SJCRH30 (cell line): ENCODE measurements around the gene SDHC. TPM values are rescaled to one million over a fixed set of nuclear protein-coding genes. Genes with fewer than 3 reads are reported as not detected.

Source experiments
- DNase-seq, 2 experiments: peaks; one replicate each; pipeline ENCODE4 v3.0.0-alpha.2; 2015 to 2020
- H3K27ac ChIP-seq: fragments of 250-450 bp; sonication (Bioruptor Pico); 2 replicates; pipeline ENCODE4 v1.5.1; 2020; ENCODE audit warnings: mild to moderate bottlenecking, moderate library complexity
- H3K27me3 ChIP-seq: fragments of 250-450 bp; sonication (Bioruptor Pico); 2 replicates; pipeline ENCODE4 v1.5.1; 2020; ENCODE audit warnings: mild to moderate bottlenecking, moderate library complexity
- H3K36me3 ChIP-seq: fragments of 250-450 bp; sonication (Bioruptor Pico); 2 replicates; pipeline ENCODE4 v1.5.1; 2020; ENCODE audit warnings: mild to moderate bottlenecking, moderate library complexity
- H3K4me1 ChIP-seq: fragments of 250-450 bp; sonication (Bioruptor Pico); 2 replicates; pipeline ENCODE4 v1.5.1; 2020; ENCODE audit warnings: mild to moderate bottlenecking, moderate library complexity
- H3K4me3 ChIP-seq: fragments of 250-450 bp; sonication (Bioruptor Pico); 2 replicates; pipeline ENCODE4 v1.5.1; 2020; ENCODE audit warnings: mild to moderate bottlenecking, moderate library complexity
- H3K9me3 ChIP-seq: fragments of 250-450 bp; sonication (Bioruptor Pico); replicated peaks from 2 replicates; pipeline ENCODE4 v1.5.1; 2020; ENCODE audit warnings: mild to moderate bottlenecking, moderate library complexity
- total RNA-seq: library from RNA; depleted of rRNA; stranded (reverse); fragments of >200 nt; shearing (Covaris generic); gene quantifications from 2 replicates; pipeline ENCODE4 v1.2.3, GENCODE V29; 2014

SDHC gene
- total RNA-seq, 1 experiment from 2014 or later = 61.8 TPM

- Histone ChIP-seq H3K4me3 (no peak overlapping the region), H3K36me3 (peaks cover 23% of the 10 kb centered on the region), H3K27me3 (no peaks in the 10 kb centered on the region), H3K9me3 (no peaks in the 10 kb centered on the region), H3K27ac (no peak overlapping the region), H3K4me1 (no peaks in the 10 kb centered on the region)
- no peak for DNase-seq
Observed at GRCh38 chr1:161342177-161342576, 28.0 kb downstream of the SDHC start.

- Histone ChIP-seq H3K9me3 (no peaks in the 10 kb centered on the region), H3K27me3 (no peaks in the 10 kb centered on the region), H3K27ac (no peak overlapping the region), H3K4me3 (no peak overlapping the region), H3K4me1 (no peaks in the 10 kb centered on the region), H3K36me3 (peaks cover 23% of the 10 kb centered on the region)
- DNase-seq = no peak
Observed at GRCh38 chr1:161342821-161343220, 28.6 kb downstream of the SDHC start.

- H3K4me1 ChIP-seq = no peaks in the 10 kb centered on the region
- H3K4me3 ChIP-seq = no peak overlapping the region
- no peaks in the 10 kb centered on the region for H3K27me3 ChIP-seq
- no peaks in the 10 kb centered on the region; the same call in 1 of the 2 replicates for H3K36me3 ChIP-seq
- no peaks in the 10 kb centered on the region for H3K9me3 ChIP-seq
- DNase-seq = no peak
- no peak overlapping the region for H3K27ac ChIP-seq
Observed at GRCh38 chr1:161350671-161351070, 36.5 kb downstream of the SDHC start.

- no peaks in the 10 kb centered on the region for H3K27me3 ChIP-seq
- no peak for DNase-seq
- H3K27ac ChIP-seq = no peak overlapping the region
- no peaks in the 10 kb centered on the region for H3K9me3 ChIP-seq
- no peaks in the 10 kb centered on the region; the same call in 1 of the 2 replicates for H3K36me3 ChIP-seq
- no peak overlapping the region for H3K4me3 ChIP-seq
- H3K4me1 ChIP-seq = no peaks in the 10 kb centered on the region
Observed at GRCh38 chr1:161351482-161351881, 37.3 kb downstream of the SDHC start.

GRCh38 chr1:161357073-161357472 is 42.9 kb downstream of the SDHC start:
- Histone ChIP-seq H3K4me3 (no peak overlapping the region), H3K27ac (no peak overlapping the region), H3K4me1 (no peaks in the 10 kb centered on the region), H3K27me3 (no peaks in the 10 kb centered on the region), H3K9me3 (no peaks in the 10 kb centered on the region), H3K36me3 (no peaks in the 10 kb centered on the region)
- DNase-seq = no peak

- Histone ChIP-seq H3K4me3 (no peak overlapping the region), H3K27ac (no peak overlapping the region), H3K36me3 (peaks cover 3% of the 10 kb centered on the region), H3K9me3 (no peaks in the 10 kb centered on the region), H3K4me1 (no peaks in the 10 kb centered on the region), H3K27me3 (no peaks in the 10 kb centered on the region)
- no peak for DNase-seq
Observed at GRCh38 chr1:161359291-161359690, 45.1 kb downstream of the SDHC start.

GRCh38 chr1:161364332-161364731 is 50.2 kb downstream of the SDHC start:
- no peak overlapping the region for H3K4me3 ChIP-seq
- H3K27ac ChIP-seq = no peak overlapping the region
- no peaks in the 10 kb centered on the region for H3K9me3 ChIP-seq

GRCh38 chr1:161365207-161365606 is 51.0 kb downstream of the SDHC start:
- peaks cover 9% of the 10 kb centered on the region for H3K36me3 ChIP-seq
- no peak overlapping the region for H3K4me3 ChIP-seq
- no peak overlapping the region for H3K27ac ChIP-seq
- no peaks in the 10 kb centered on the region for H3K9me3 ChIP-seq
- H3K4me1 ChIP-seq = no peaks in the 10 kb centered on the region
- H3K27me3 ChIP-seq = no peaks in the 10 kb centered on the region
- DNase-seq = no peak

More at GRCh38 chr1:161364332-161364731, 50.2 kb downstream of the SDHC start:
- DNase-seq = no peak
- Histone ChIP-seq H3K4me1 (no peaks in the 10 kb centered on the region), H3K27me3 (no peaks in the 10 kb centered on the region), H3K36me3 (peaks cover 9% of the 10 kb centered on the region)

GRCh38 chr1:161367684-161368400 is 53.7 kb downstream of the SDHC start, which contains the start of gene CFAP126:
Gene CFAP126, minus strand, starts transcription at chr1:161367876. Its CDS starts 8 bp downstream, at chr1:161367868.
- Histone ChIP-seq H3K9me3 (no peaks in the 10 kb centered on the region), H3K27ac (no peak within 1 kb of the TSS), H3K4me1 (no peaks in the 10 kb centered on the region), H3K36me3 (peaks cover 9% of the 10 kb centered on the region), H3K27me3 (no peaks in the 10 kb centered on the region), H3K4me3 (no peak within 1 kb of the TSS)
- DNase-seq = peak; percentile 11 to 27

- no peak overlapping the region for H3K4me3 ChIP-seq
- H3K27me3 ChIP-seq = no peaks in the 10 kb centered on the region
- H3K36me3 ChIP-seq = no peaks in the 10 kb centered on the region
- H3K9me3 ChIP-seq = no peaks in the 10 kb centered on the region
- no peak overlapping the region for H3K27ac ChIP-seq
- no peak for DNase-seq
- 0 out of 2 replicates have a peak, but pooled peaks cover 2% of the 10 kb centered on the region for H3K4me1 ChIP-seq
Observed at GRCh38 chr1:161373442-161373841, 59.3 kb downstream of the SDHC start.

- Histone ChIP-seq H3K4me1 (0 out of 2 replicates have a peak, but pooled peaks cover 2% of the 10 kb centered on the region), H3K27ac (no peak overlapping the region)
- DNase-seq = no peak
Observed at GRCh38 chr1:161374373-161374772, 60.2 kb downstream of the SDHC start.

GRCh38 chr1:161378014-161378413 is 63.8 kb downstream of the SDHC start:
- H3K4me3 ChIP-seq = no peak overlapping the region
- no peaks in the 10 kb centered on the region for H3K9me3 ChIP-seq
- no peaks in the 10 kb centered on the region for H3K36me3 ChIP-seq
- H3K27ac ChIP-seq = no peak overlapping the region
- no peak for DNase-seq
- no peaks in the 10 kb centered on the region for H3K27me3 ChIP-seq
- H3K4me1 ChIP-seq = 0 out of 2 replicates have a peak, but pooled peaks cover 2% of the 10 kb centered on the region

More at GRCh38 chr1:161374373-161374772, 60.2 kb downstream of the SDHC start:
- no peaks in the 10 kb centered on the region for H3K27me3 ChIP-seq
- no peak overlapping the region for H3K4me3 ChIP-seq
- H3K9me3 ChIP-seq = no peaks in the 10 kb centered on the region
- H3K36me3 ChIP-seq = no peaks in the 10 kb centered on the region

- Histone ChIP-seq H3K4me1 (0 out of 2 replicates have a peak, but pooled peaks cover 2% of the 10 kb centered on the region), H3K27ac (no peak overlapping the region), H3K4me3 (no peak overlapping the region), H3K36me3 (no peaks in the 10 kb centered on the region), H3K27me3 (no peaks in the 10 kb centered on the region), H3K9me3 (no peaks in the 10 kb centered on the region)
- no peak for DNase-seq
Observed at GRCh38 chr1:161379071-161379470, 64.9 kb downstream of the SDHC start.

- Histone ChIP-seq H3K27me3 (no peaks in the 10 kb centered on the region), H3K27ac (no peak overlapping the region), H3K4me1 (0 out of 2 replicates have a peak, but pooled peaks cover 1% of the 10 kb centered on the region), H3K4me3 (no peak overlapping the region), H3K9me3 (no peaks in the 10 kb centered on the region), H3K36me3 (no peaks in the 10 kb centered on the region)
- DNase-seq = peak in 1 of 2 experiments; percentile 19
Observed at GRCh38 chr1:161381707-161382106, 67.5 kb downstream of the SDHC start.

- H3K4me3 ChIP-seq = no peak overlapping the region
Observed at GRCh38 chr1:161382214-161383019, 68.2 kb downstream of the SDHC start.

More at GRCh38 chr1:161382214-161383019, 68.2 kb downstream of the SDHC start:
- Histone ChIP-seq H3K4me1 (no peaks in the 10 kb centered on the region), H3K27ac (no peak overlapping the region), H3K9me3 (no peaks in the 10 kb centered on the region), H3K36me3 (no peaks in the 10 kb centered on the region), H3K27me3 (no peaks in the 10 kb centered on the region)
- DNase-seq = peak in 1 of 2 experiments; percentile 69
